IMR-90 (cell line): ENCODE measurements around the gene TMTC2. TPM values are rescaled to one million over a fixed set of nuclear protein-coding genes. Genes with fewer than 3 reads are reported as not detected.

Source experiments
- ATAC-seq: fragments of 200-7000 bp; cut with Tn5 transposase; 2 replicates; pipeline ENCODE4 v1.9.1; 2020; ENCODE audit warnings: low read depth, mild to moderate bottlenecking, moderate library complexity
- BruUV-seq: library from RNA; stranded (reverse); fragments of 400-500 nt; replicated peaks from 2 replicates; lab custom pipeline; 2021; lab: Mats Ljungman, UMichigan
- CTCF ChIA-PET: fragments of 300-600 bp; formaldehyde crosslinking; extraction: SDS; loops from one replicate; lab custom pipeline; 2021; ENCODE audit warnings: antibody characterized with exemption; lab: Yijun Ruan, JAX
- POLR2A ChIA-PET: fragments of 300-600 bp; sonication (Branson Sonifier 250); formaldehyde crosslinking; loops from one replicate; lab custom pipeline; 2022; ENCODE audit warnings: antibody characterized with exemption; ENCODE audit not compliant: unreplicated experiment; lab: Charles Lee
- DNase-seq: peaks from one replicate; pipeline ENCODE4 v3.0.0; 2013
- H2AFZ ChIP-seq: replicated peaks from 2 replicates; pipeline ENCODE3; 2013; ENCODE audit warnings: low read length, mild to moderate bottlenecking; ENCODE audit not compliant: poor library complexity
- H2AK5ac ChIP-seq: 2 replicates; pipeline ENCODE4 v1.6.1; 2013; ENCODE audit warnings: low read depth, low read length, inconsistent platforms
- H2AK9ac ChIP-seq: replicated peaks from 2 replicates; pipeline ENCODE3; 2013; ENCODE audit warnings: mild to moderate bottlenecking, low read depth, low read length, moderate library complexity; ENCODE audit not compliant: poor library complexity
- H2BK120ac ChIP-seq: 2 replicates; pipeline ENCODE4 v1.6.1; 2013; ENCODE audit warnings: low read depth, low read length, inconsistent platforms
- H2BK15ac ChIP-seq: 3 replicates; pipeline ENCODE4 v1.6.1; 2013; ENCODE audit warnings: low read depth, low read length, inconsistent platforms
- H2BK20ac ChIP-seq: 2 replicates; pipeline ENCODE4 v1.6.1; 2013; ENCODE audit warnings: low read depth, mild to moderate bottlenecking, inconsistent platforms, low read length, moderate library complexity
- H2BK5ac ChIP-seq: 2 replicates; pipeline ENCODE4 v1.6.1; 2013; ENCODE audit warnings: mild to moderate bottlenecking, low read depth, low read length, inconsistent platforms; ENCODE audit not compliant: poor library complexity, severe bottlenecking
- H3K14ac ChIP-seq: replicated peaks from 2 replicates; pipeline ENCODE4 v1.6.1; 2013; ENCODE audit warnings: low read depth, low read length, inconsistent platforms
- H3K18ac ChIP-seq: 2 replicates; pipeline ENCODE4 v1.6.1; 2013; ENCODE audit warnings: low read depth, low read length, control low read depth
- H3K23ac ChIP-seq: 2 replicates; pipeline ENCODE4 v1.6.1; 2013; ENCODE audit warnings: low read depth, low read length, inconsistent platforms
- H3K27ac ChIP-seq: 2 replicates; pipeline ENCODE4 v1.5.1; 2013; ENCODE audit warnings: mild to moderate bottlenecking, control low read depth, low read length; ENCODE audit not compliant: insufficient read depth
- H3K27me3 ChIP-seq: 2 replicates; pipeline ENCODE4 v1.6.1; 2013; ENCODE audit warnings: low read length; ENCODE audit not compliant: control insufficient read depth, insufficient read depth
- H3K36me3 ChIP-seq: 2 replicates; pipeline ENCODE4 v1.6.1; 2013; ENCODE audit warnings: low read length, mixed read lengths; ENCODE audit not compliant: control insufficient read depth, insufficient read depth
- H3K4ac ChIP-seq: 2 replicates; pipeline ENCODE4 v1.6.1; 2013; ENCODE audit warnings: low read depth, low read length, inconsistent platforms
- H3K4me1 ChIP-seq: 2 replicates; pipeline ENCODE4 v1.6.1; 2013; ENCODE audit warnings: low read length, mixed read lengths; ENCODE audit not compliant: control insufficient read depth, insufficient read depth
- H3K4me2 ChIP-seq: 2 replicates; pipeline ENCODE4 v1.6.1; 2013; ENCODE audit warnings: low read depth, mild to moderate bottlenecking, control low read depth, low read length, moderate library complexity
- H3K4me3 ChIP-seq: 2 replicates; pipeline ENCODE4 v1.5.1; 2013; ENCODE audit warnings: low read depth, mild to moderate bottlenecking, control low read depth, low read length, moderate library complexity; ENCODE audit not compliant: insufficient read depth
- H3K56ac ChIP-seq: 2 replicates; pipeline ENCODE4 v1.6.1; 2013; ENCODE audit warnings: low read length, inconsistent platforms; ENCODE audit not compliant: insufficient read depth; ENCODE audit errors: extremely low read depth
- H3K79me1 ChIP-seq, 2 experiments: 2 replicates each; pipeline ENCODE4 v1.6.1; 2013; ENCODE audit warnings: low read length in 2 of 2, inconsistent platforms in 1 of 2, low read depth in 1 of 2
- H3K9ac ChIP-seq: 2 replicates; pipeline ENCODE4 v1.6.1; 2013; ENCODE audit warnings: low read depth, low read length, control low read depth
- H3K9me1 ChIP-seq: 2 replicates; pipeline ENCODE4 v1.6.1; 2013; ENCODE audit warnings: low read length, inconsistent platforms; ENCODE audit not compliant: insufficient read depth
- H3K9me3 ChIP-seq: 2 replicates; pipeline ENCODE4 v1.6.1; 2013; ENCODE audit warnings: low read length; ENCODE audit not compliant: control insufficient read depth, insufficient read depth
- H4K20me1 ChIP-seq: 2 replicates; pipeline ENCODE4 v1.6.1; 2013; ENCODE audit warnings: low read length, inconsistent platforms; ENCODE audit not compliant: insufficient read depth
- H4K5ac ChIP-seq: 2 replicates; pipeline ENCODE4 v1.6.1; 2013; ENCODE audit warnings: mild to moderate bottlenecking, low read depth, low read length, control low read depth
- H4K8ac ChIP-seq, 2 experiments: 2 replicates each; pipeline ENCODE4 v1.6.1; 2013; ENCODE audit warnings: low read depth in 2 of 2, low read length in 2 of 2, control low read depth in 1 of 2, inconsistent platforms in 1 of 2
- H4K91ac ChIP-seq: 2 replicates; pipeline ENCODE4 v1.6.1; 2013; ENCODE audit warnings: low read depth, low read length, inconsistent platforms; ENCODE audit not compliant: insufficient read depth
- CEBPB ChIP-seq: IDR thresholded peaks from 2 replicates; pipeline ENCODE4 v1.6.1; 2012; ENCODE audit warnings: low read depth, low read length, improper control_type of control experiment
- CHD1 ChIP-seq: IDR thresholded peaks from 2 replicates; pipeline ENCODE4 v1.6.1; 2012; ENCODE audit warnings: low read depth, low read length, improper control_type of control experiment
- FOS ChIP-seq: fragments of 150-350 bp; IDR thresholded peaks from 2 replicates; pipeline ENCODE4 v1.6.1; 2016; ENCODE audit warnings: low read depth, low read length
- MAZ ChIP-seq: IDR thresholded peaks from 2 replicates; pipeline ENCODE4 v1.6.1; 2012; ENCODE audit warnings: low read depth, mild to moderate bottlenecking, low read length, improper control_type of control experiment, moderate library complexity, borderline replicate concordance
- MXI1 ChIP-seq: IDR thresholded peaks from 2 replicates; pipeline ENCODE4 v1.6.1; 2012; ENCODE audit warnings: low read depth, mild to moderate bottlenecking, low read length, moderate library complexity, borderline replicate concordance
- RAD21 ChIP-seq: IDR thresholded peaks from 2 replicates; pipeline ENCODE4 v1.6.1; 2012; ENCODE audit warnings: low read length, improper control_type of control experiment
- RCOR1 ChIP-seq: IDR thresholded peaks from 2 replicates; pipeline ENCODE4 v1.6.1; 2012; ENCODE audit warnings: mild to moderate bottlenecking, low read length, improper control_type of control experiment; ENCODE audit not compliant: insufficient replicate concordance
- RFX5 ChIP-seq: IDR thresholded peaks from 2 replicates; pipeline ENCODE4 v1.8.0; 2012; ENCODE audit warnings: low read depth, mild to moderate bottlenecking, low read length, moderate library complexity
- SMC3 ChIP-seq: fragments of 150-350 bp; IDR thresholded peaks from 2 replicates; pipeline ENCODE4 v1.6.1; 2016; ENCODE audit warnings: low read depth, mild to moderate bottlenecking, antibody characterized with exemption, low read length, moderate library complexity
- WGBS, 2 experiments: methylation state at CpG; one replicate each; pipeline versions ENCODE4 v1.1.5 to v1.1.7; 2013; ENCODE audit warnings: missing lambda C conversion rate in 2 of 2; ENCODE audit not compliant: insufficient read length in 1 of 2; ENCODE audit errors: extremely low coverage in 2 of 2; 5-methylcytosine and 5-hydroxymethylcytosine counted together
- dilution Hi-C: fragments of 300-500 bp; cut with HindIII; formaldehyde crosslinking; loops from one replicate; pipeline ENCODE4 v1.14.3; 2018; ENCODE audit warnings: low sequenced_read_pairs; ENCODE audit not compliant: unreplicated experiment
- in situ Hi-C: fragments of 300-500 bp; cut with MboI; formaldehyde crosslinking; loops from 3 replicates; pipeline ENCODE4 v1.14.3; 2019; ENCODE audit warnings: low sequenced_read_pairs, inconsistent platforms, mixed read lengths
- intact Hi-C: fragments of 100-400 bp; cut with micrococcal nuclease; formaldehyde crosslinking; loops from 2 replicates; pipeline ENCODE4 v1.10.0; 2022
- polyA plus RNA-seq, 3 experiments: library from polyadenylated mRNA; depleted of rRNA; stranded (reverse); fragments of >200 nt; gene quantifications; 2 replicates each; pipeline ENCODE4 v1.2.3, GENCODE V29; 2012; ENCODE audit warnings: low replicate concordance in 1 of 3
- total RNA-seq: library from RNA; depleted of rRNA; stranded (reverse); fragments of >200 nt; gene quantifications from 2 replicates; pipeline ENCODE4 v1.2.3, GENCODE V29; 2012
- TF ChIP-seq, protein P1 (sequence below): fragments of 150-350 bp; IDR thresholded peaks from 2 replicates; pipeline ENCODE4 v1.6.1; 2017; ENCODE audit warnings: mild to moderate bottlenecking, antibody characterized with exemption, low read length, low read depth

TMTC2 gene
- total and polyA plus RNA-seq, 2 of the 4 experiments (the other 2 are of a cell fraction), result 0.56 to 1.4 TPM

DNA sequence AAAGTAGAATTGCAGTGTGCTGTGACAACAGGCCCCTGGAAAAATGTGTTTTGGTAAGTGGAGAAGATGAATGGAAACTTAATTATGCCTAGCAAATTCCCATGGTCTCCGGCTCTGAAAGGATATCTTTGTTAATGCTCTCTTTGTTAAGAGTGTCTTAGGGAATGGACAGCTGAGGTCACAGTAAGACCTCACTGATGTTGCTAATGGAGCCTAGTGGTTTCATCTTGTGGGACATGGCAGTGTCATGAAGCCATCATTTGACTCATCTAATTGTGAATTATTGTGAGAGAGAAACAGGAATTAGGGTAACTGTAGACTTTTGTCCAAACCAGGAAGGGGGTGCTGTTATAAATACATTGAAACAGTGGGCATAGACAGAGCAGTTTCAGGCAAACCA, 330.3 kb downstream of the TMTC2 start:
- Histone ChIP-seq H2BK5ac (no peak overlapping the region), H3K4me2 (no peak overlapping the region), H4K20me1 (no peaks in the 10 kb centered on the region), H3K27me3 (no peaks in the 10 kb centered on the region), H3K79me1 (no peaks in the 10 kb centered on the region), H3K4me3 (no peak overlapping the region), H2AK5ac (no peak overlapping the region), H4K91ac (no peak overlapping the region), H2AFZ (no peak overlapping the region), H3K9ac (no peak overlapping the region), H4K5ac (no peak overlapping the region), H3K9me3 (no peaks in the 10 kb centered on the region), H3K27ac (no peak overlapping the region), H3K9me1 (no peaks in the 10 kb centered on the region), H2BK20ac (no peak overlapping the region), H3K23ac (no peak overlapping the region), H3K4me1 (no peaks in the 10 kb centered on the region), H2BK120ac (no peak overlapping the region), H3K56ac (no peak overlapping the region), H2AK9ac (no peak overlapping the region), H3K18ac (no peak overlapping the region), H3K36me3 (no peaks in the 10 kb centered on the region), H2BK15ac (no peak overlapping the region), H3K14ac (no peak overlapping the region), H3K4ac (no peak overlapping the region), H4K8ac (no peak overlapping the region)
- WGBS, 2 experiments, result 40% methylated on average over 1 of the region's 1 CpG; no CpG with 5 or more reads in 1 of the 2 experiments
- no TSS peak for BruUV-seq
- in situ Hi-C loops, result loop anchor here (25.0 kb wide), 1 partner anchor 1495 kb away; no protein-coding TSS in a partner anchor
- no peak for ATAC-seq
- ChIA-PET POLR2A (no interaction called here), CTCF (no interaction called here)
- intact Hi-C loops, result no loop called here
- TF ChIP-seq CHD1, result no peak
- TF ChIP-seq, protein P1, sequence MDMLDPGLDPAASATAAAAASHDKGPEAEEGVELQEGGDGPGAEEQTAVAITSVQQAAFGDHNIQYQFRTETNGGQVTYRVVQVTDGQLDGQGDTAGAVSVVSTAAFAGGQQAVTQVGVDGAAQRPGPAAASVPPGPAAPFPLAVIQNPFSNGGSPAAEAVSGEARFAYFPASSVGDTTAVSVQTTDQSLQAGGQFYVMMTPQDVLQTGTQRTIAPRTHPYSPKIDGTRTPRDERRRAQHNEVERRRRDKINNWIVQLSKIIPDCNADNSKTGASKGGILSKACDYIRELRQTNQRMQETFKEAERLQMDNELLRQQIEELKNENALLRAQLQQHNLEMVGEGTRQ, result no peak
- TF ChIP-seq RFX5, result no peak
- TF ChIP-seq CEBPB, result no peak
- TF ChIP-seq RCOR1, result no peak
- no peak for TF ChIP-seq FOS
- TF ChIP-seq MAZ, result no peak
- TF ChIP-seq RAD21, result no peak
- TF ChIP-seq MXI1, result no peak
- TF ChIP-seq SMC3, result no peak
- dilution Hi-C loops, result no loop called here
- no peak for DNase-seq
